ENCODE data around the gene MTTP.

Gene MTTP

DNA sequence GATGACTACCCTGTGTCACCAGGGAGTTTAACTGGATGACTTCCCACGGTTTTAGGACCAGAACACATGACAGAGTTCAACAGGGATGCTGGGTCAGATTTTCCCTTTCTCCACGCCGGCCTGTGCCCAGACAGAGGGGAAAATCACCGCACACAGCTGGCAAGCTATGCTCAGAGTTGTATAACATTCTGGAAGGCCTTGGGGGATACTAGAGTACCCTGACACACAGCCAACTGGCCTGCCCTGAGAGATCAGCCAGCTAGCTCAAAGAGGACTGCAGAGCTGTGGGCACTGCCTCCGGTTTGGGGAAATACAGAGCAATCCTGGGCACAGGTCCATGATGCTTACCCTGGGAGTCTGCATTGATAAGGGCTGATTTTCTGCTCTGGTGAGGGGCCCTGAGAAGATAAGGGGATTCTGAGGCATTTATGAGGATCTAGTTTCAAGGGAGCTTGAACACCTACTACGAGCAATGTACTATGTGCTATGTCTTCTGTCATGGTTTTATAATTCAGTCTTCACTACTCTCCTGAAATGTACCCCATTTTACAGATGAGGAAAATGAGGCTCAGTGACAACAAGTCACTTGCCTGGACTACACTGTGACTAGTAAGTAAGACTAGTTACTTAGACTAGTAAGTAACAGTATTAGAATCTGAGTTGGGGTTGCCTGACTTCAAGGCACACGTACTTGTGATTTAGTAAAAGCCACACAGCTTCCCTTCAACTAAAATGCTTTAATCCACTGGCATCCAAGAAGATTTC, 68.3 kb downstream of the MTTP start:
- no peak for DNase-seq

DNA sequence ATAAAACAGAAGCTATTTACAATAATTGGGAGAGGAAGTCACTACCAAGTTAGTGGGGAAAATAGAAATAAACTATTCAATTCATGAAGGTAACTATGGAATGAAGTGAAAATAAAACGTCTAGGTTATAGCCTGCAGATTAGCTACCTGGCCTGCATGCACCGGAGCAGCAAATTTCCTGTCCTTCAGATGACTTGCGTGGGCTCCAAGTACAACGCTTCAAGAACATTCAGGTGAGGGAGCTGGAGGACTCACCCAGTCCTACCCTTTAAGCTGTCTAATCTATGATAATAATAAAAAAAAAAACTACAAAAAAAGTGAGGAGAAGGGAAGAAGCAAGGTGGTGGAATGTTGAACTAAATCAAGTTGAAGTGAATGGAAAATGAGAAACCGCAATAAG, 69.8 kb downstream of the MTTP start:
- no peak for DNase-seq

DNA sequence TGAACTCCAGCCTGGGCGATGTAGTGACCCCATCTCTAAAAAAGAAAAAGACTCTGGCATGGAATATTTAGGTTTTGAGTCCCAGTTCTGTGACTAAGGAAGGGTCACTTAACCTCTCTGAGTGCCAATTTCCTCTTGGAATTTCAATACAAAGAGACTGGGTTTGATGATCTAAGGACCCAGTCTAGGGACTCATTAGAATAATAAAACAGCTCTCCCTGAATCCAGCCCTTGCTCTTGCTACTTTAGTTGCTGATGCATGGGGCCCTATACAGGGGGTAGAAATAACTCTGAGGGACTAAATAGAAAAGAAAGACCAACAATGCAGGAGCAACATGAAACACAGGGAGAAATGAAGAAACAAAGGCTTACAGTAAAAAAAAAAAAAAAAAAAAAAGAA, 70.4 kb downstream of the MTTP start:
- no peak for DNase-seq

DNA sequence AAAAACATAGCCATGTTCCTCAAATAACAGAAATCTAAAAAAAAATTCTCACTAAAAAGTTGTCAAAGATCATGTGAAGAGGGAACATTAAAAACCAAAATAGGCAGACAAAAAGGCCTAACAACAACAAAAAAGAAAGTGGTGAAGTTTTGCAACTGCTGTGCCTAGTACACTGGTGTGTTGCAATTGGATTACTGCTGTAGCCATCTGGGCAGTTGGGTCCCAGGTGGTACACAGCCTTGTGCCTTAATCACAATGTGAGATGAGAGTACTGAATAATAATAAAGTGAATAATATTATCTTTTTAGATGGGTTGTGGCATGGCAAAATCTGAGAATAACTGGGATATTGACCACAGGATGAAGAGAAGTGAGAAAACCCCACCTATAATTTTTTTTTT, 71.0 kb downstream of the MTTP start:
- DNase-seq, result no peak

DNA sequence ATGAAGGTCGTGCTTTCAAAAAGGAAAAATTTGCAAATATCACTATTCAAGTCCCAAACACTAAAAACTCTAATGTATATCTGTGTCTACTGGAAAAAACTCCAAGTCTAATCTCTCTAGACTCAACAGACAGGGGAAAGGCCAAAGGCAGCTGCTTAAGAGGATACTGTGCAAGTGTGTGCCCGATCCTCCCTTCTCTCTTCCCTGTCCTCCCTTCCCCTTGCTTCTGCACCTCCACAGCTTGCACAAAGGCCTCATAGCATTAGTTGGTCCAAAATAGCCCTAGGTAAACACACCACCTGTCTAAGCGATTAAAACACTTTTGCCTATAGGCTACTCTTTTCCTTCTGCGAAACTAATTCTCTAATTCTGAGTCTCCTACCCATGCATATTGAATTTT, 72.4 kb downstream of the MTTP start:
- DNase-seq, result no peak

DNA sequence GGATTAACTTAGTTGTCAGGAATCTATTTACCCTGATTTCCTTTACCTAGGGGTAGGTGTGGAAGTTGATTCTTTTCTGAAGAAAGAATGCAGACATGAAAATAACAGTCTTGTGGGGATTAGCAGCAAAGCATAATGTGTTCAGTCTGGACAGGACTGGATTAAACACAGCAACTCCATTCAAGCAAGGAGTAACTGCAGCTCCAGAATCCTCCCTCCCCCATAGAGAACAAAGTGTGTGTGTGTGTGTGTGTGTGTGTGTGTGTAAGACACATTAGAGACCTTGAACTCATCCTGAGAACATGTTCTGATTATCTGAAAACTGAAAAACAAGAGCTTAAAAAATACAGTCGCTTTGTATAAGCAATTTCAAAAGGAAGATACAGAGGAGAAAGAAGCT, 73.7 kb downstream of the MTTP start:
- no peak for DNase-seq

DNA sequence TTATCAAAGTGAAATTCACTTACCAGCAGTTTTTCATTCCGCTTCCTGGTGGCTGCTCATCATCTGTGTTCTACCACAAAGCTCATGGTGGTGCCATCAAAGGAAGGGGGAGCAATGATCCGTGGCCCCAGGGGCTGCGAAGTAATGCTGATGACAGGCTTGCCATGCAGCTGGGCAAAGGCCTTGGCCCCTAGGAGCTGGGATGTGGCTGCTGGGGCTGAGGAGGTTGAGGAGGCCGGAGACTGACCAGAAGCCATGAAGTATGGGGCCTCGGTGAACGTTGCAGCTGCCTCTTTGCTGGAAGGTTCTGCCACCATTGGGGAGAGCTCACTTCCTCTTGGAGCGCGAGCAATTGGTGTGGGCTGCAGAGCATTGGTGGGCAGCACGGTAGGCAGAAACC, 74.6 kb downstream of the MTTP start:
- no peak for DNase-seq

DNA sequence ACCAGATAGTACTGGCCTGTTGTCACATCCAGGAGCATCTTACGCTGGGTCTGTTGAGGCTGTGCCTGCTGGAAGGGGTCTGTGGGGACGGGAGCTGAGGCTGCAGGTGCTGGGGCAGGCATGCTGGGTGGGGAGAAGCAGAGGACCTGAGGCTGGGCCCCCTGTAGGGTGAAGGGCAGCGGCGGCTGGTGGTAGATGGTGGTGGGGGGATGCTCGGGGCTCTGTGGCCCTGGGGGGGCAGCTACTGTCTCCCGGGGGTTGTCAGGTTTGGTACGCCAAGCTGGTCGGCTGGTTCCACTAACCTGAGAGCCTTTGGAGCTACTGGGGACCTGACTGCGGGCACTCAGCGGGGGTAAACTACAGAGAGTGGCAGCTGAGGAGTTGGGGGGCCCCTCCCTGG, 75.2 kb downstream of the MTTP start:
- DNase-seq, result no peak

DNA sequence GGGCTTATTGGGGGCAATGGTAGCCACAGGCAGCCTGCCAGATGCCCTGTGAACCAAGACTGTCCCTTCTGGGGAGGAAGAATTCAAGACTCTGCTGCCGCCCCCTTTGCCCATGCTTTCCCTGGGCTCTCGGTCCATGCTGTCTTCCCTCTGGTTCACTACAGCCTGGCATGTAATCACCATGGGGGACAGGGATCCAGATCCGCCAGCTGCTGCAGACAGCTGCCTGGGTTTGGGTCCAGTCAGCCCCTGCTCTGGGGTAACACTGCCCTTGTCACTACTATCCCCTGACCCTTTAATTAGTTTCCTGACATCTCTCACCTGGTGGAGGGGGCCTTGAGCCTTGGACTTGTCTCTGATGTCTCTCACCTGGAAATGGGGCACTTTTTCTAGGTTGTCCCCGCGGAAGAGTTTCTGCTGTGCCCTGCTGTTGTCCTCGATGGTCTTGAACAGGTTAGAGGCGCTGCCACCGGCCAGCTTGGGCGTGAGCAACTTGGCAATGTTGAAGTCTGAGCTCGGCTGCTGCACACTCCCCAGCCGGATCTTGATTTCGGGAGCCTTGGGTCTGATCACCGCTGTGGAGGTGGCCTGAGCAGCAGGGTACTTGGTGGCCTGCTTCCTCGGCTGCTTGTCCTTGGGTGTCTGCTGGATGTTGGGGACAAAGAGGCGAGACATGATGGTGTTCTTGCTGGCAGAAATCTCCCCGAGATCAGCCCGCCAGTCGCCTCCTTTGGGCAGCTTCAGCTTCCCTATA, 76.6 kb downstream of the MTTP start:
- no peak for DNase-seq

DNA sequence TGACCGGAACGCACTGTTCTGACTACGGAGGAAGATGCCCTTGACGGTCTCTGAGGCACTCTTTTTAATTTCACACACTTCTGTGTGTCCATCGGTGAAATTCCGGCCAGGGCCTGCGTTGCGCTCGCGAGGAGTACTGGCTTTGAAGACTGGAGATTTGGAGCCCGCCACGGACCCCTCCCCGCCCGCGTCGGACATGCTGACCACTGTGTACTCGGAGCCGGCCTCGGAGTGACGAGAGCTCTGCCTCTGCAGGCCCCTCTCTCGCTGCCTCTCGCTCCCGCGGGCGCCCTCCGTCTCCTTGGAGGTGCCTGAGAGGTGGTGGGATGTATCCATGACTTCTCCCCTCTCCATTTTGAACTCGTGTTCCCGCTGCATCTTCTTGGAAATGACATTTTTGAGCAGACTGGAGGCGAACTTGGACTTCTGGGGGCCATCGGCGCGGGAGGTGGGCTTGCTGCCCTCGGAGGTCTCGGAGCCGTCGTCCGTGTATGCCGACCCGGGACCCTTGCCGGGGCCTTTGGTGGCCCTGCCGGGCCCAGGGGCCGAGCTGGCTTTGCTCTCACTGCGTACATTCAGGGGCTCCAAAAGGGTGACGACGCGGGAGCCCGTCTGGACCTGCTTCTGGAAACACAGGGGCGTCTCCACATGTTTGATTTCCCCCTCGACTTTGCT, 77.3 kb downstream of the MTTP start:
- no peak for DNase-seq

DNA sequence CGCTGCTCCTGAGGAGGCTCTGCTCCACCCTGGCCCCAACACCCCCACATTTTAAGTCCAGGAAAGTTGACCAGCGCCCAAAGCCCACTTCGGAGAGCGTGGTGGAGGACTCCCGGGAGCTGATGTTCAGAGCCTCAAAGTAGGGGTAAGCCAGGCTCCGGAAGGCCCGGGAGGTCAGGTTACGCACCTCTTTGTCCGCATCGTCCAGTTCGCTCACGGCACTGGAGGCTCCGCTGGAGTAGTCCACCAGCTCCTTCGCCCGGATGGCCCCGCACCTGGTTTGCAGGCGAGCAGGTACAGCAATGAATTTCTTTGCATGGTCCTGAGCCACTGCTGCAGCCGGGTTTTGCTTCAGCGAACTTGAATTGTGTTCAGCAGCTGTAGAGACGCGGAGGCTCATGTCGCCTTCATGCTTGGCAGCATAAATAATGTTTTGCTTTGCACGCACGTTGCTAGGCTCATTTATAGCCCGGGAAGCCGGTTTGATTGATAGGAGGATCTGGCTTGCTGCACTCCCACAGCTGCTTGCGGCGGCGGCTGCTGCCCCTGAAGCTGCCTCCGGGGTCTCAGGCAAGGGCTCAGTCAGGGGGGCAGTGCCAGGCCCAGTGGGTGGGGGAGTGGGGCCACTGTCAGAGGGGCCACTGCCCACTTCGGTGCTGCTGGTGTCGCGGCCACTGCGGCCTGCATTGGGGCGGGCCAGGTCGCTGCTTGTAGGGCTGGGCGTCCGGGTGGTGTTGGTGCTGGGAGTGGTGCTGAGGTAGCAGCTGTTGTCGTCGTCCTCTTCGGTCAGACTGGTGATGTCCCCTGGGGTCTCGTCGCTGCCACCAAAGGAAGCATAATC, 78.2 kb downstream of the MTTP start:
- no peak for DNase-seq

DNA sequence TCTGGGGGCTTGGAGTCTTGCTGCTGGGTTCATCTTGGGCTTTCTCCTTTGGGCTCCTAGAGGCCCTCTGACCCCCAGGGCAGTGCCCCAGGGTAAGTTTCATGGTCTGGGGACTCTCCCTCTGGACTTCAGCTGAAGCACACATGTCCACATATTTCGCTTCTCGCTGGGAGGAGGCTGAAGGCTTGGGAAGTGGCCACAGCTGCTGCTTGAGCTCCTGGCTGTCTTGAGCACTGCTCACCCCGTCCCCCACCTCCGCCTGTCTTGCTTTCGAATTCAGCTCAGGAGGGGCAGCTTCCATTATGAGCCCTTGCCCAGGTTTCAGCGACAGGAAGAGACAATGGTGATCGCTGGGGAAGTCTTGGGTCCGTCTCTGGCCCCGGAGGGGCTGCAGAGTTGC, 79.3 kb downstream of the MTTP start:
- DNase-seq, result no peak

DNA sequence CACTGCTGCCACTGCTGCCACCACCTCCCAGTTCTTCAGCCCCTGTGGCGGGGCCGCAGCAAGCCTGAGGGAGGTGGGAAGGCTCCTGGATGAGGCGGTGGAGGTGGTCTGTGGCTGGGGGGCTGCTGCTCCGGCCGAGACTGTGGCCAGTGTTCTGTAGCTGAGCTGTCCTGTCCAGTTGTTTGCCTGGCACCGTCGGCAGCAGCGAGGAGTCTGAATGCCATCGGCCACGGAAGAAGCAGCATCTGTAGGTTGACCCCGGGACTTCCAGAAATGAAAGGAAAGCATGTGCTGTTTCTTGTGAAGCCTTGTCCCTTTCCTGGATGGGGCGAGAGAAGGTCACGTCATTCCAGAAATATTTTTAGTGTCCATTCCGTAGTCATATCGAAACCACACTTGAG, 79.7 kb downstream of the MTTP start:
- DNase-seq, result no peak

DNA sequence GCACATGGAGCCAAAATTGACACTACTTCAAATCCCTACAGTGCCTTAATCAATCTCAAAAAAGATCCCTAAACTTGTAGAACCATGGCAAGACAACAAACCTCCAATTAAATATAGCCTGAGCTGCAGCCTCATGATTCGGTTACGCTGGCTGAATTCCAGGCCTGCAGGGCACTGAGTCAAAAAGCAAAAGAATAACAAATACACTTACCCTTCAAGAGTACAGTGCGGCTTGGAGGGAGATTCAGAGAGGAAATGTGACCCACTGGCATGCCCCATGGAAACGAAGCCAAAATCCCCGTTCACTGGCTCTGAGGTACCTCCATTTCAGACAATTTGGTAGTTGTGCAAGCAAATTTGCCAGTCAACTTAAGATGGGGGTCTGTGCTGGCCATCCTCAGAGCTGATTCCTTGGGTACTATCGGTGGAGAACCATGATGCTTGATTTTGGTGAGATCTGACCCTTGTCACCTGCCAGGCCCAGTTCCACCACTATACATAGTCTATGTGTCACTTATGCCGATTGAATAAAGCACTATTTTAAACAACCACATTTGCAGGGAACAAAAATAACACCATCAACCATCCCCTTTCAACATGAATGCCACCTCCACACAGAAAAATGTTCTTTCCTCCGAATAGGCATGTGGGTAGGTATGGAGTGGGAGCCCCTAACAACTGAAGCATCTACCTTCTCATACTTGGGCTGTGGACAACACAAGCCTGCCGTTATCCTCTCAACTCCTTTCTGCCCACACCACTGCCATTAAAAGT, 80.9 kb downstream of the MTTP start:
- DNase-seq, result no peak

DNA sequence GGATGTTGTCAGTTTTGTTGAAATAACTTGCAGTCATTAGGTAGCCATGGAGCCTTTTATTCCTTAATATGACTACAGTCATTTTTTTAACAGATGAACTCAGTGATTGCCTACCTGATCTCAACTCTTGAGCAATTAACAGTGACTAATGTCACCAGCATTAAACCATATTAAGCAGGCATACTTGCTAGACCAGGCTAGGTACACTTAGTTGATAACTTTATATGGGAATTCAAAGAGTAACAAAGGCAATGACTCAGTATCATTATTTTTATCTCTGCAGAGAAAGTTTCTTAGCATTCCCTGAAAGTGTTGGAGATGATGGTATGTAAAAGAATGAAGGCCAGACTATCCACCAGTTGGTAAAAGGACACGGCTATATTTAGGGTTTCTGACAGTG, 83.2 kb downstream of the MTTP start, which contains the start of gene C4orf54:
C4orf54 (minus strand) TSS at position 31 of the 400 bp plus-strand sequence. CDS start 3,180 bp downstream, outside the sequence.
- DNase-seq, result no peak

DNA sequence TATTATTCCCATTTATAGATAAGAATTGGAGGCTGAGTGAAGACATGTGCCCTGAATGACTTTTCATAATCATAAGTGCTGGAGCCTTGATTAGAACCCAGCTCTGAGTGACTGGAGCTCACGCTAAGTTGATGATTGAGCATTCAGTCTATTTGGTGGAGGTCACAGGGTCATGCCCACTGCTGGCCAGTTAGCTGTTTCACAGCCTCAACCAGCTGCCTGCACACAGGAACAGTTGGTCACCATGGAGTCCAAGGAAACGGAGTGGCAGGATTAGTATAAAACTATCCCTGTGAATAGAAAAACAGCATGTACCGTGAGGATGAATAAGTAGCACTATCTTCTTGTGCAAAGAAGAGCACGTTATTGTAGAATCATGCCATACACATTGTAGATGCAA, 84.0 kb downstream of the MTTP start:
- no peak for DNase-seq

DNA sequence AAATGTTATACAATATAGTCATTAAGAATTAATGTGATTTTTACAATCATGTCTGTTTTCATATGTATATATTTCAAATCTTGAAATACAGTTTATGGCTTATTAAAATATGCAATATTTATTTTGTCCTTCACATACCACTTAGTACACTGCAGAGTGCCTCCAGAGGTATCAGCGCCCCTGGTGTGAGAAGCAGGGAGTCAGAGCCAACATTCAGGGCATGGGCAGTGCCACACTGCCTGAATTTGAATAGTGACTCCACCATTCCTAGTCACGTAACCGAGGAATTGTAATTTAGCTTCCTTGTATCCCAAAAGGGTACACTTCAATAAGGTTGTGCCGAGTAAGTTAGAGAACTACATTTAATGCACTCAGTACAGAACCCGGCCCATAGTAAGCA, 87.3 kb downstream of the MTTP start:
- no peak for DNase-seq

DNA sequence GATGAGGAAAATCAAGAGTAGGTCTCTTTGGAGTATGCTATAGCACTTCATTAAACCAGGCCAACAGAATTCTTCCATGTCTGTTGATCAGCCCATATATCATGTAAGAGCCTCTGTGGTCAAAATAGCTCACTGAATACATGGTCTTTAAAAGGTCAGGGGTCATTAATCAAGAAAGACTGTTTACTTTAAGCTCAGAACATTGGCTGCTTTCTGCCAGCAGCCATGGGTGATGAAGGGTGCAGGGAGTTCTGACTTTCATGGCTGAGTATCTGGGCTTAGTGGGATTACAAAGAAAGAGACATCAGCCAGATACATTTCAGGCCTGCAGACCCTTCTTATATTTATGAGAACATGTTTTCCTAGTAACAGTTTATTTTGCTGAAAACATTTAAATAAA, 90.1 kb downstream of the MTTP start:
- DNase-seq, result no peak

DNA sequence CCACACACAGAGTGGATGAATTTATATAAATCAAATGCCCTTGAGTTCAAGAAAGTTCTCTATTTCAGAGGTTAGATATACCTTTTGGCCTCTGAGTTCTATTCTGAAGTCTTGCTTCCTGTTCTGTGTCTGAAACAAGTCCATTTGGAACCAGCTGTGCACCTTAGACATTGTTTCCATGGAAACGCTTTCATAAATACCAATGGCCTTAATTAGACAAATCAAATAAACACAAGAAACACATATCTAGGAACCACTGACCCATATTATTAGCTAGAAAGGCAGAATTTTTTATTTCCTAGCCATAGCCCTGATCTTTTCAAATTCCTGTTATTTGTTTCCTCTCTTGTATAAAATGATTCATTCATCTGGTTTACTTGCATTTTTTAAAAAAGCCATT, 91.4 kb downstream of the MTTP start:
- DNase-seq, result no peak

DNA sequence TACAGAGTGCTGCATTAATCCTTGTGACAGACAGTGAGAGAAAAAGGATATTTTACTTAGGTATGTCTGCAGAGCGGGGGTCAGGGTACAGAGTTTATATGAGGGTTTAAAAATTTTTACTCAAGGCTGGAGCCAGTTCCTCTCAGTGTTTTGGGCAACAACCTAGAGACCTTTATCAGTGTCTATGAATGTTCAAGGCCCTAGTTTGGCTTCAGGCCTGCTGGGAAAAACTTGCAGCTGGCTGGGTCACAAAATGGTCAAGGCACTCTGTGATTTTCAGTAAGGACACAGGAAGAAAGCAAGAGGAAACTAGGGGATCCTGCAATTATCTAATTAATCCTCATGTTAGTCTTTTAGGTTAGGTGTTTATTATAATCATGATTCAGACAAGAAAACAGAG, 93.8 kb downstream of the MTTP start:
- no peak for DNase-seq

DNA sequence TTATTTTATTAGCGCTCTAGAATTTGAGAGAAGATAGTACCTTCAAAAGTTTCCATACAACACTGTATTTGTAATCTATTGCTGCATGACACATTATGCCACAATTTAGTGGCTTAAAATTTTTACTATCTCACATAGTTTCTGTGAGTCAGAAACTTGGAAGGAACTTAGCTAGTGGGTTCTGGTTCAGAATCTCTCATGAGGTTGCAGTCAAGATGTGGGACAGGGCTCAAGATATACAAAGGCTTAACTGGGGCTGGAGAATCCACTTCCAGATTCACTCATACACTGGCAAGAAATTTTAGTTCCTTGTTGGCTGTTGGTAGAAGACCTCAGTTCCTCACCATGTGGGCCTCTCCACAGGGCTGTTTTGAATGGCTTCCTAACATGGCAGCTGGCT, 94.5 kb downstream of the MTTP start:
- DNase-seq, result no peak

DNA sequence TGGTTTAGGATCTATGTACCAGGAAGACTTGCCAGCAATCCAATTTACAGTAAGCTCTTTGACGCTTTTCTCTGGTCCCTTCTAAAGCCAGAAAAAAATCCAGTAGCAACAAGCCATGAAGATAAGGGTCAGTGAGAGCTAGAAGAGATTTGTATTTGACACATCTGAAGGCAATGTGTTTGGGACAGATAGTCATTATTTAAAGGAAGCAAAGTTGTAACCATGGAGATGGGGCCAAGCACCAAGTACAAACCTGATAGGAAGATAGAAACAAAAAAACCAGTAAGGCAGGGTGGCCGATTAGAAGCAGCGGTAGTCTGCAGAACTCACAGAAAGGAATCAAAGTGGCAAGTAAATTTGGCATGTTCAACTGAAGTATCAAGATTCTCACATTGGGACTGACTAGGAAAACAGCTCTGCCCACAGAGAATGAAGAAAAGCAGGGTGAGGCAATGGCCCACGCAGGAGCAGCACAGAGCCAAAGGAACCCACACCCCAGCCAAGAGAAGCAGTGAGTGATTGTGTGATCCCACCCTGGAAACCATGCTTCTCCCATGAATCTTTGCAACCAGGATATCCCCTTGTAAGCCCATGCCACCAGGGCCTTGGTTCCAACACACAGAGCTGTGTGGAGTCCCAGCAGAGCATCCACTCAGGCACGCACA, 95.9 kb downstream of the MTTP start:
- no peak for DNase-seq

Data from SIG-M5 (cell line).